Measurements from ENCODE around the gene OR2T35.

GRCh38 chr1:248681651-248682050 is 36.6 kb upstream of the OR2T35 start:
- TF ChIP-seq EZH2 (IDR thresholded peaks at IDR 0.05; ENCODE audit: low read depth): no peak
- TF ChIP-seq, protein P1, sequence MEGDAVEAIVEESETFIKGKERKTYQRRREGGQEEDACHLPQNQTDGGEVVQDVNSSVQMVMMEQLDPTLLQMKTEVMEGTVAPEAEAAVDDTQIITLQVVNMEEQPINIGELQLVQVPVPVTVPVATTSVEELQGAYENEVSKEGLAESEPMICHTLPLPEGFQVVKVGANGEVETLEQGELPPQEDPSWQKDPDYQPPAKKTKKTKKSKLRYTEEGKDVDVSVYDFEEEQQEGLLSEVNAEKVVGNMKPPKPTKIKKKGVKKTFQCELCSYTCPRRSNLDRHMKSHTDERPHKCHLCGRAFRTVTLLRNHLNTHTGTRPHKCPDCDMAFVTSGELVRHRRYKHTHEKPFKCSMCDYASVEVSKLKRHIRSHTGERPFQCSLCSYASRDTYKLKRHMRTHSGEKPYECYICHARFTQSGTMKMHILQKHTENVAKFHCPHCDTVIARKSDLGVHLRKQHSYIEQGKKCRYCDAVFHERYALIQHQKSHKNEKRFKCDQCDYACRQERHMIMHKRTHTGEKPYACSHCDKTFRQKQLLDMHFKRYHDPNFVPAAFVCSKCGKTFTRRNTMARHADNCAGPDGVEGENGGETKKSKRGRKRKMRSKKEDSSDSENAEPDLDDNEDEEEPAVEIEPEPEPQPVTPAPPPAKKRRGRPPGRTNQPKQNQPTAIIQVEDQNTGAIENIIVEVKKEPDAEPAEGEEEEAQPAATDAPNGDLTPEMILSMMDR (conservative IDR thresholded peaks at IDR 0.05): no peak
